GM12891 (cell line): ENCODE measurements around the gene ROR1.

ENCODE experiments used
- POLR2AphosphoS5 ChIP-seq: IDR thresholded peaks from 2 replicates; pipeline ENCODE4 v1.6.1; 2011; ENCODE audit warnings: low read depth, low read length, control low read depth
- SPI1 ChIP-seq: IDR thresholded peaks from 2 replicates; pipeline ENCODE4 v1.6.1; 2011; ENCODE audit warnings: low read depth, low read length, control low read depth
- TAF1 ChIP-seq: IDR thresholded peaks from 2 replicates; pipeline ENCODE4 v1.6.1; 2011; ENCODE audit warnings: low read depth, low read length, control low read depth

GRCh38 chr1:63793741-63794240, 20.0 kb downstream of the ROR1 start:
- TF ChIP-seq TAF1 (no peak), POLR2AphosphoS5 (no peak), SPI1 (no peak)
